Ascending aorta (tissue), 2 donors: ENCODE data around the gene SMPDL3A. TPM values are rescaled to one million over a fixed set of nuclear protein-coding genes. Genes with fewer than 3 reads are reported as not detected.

ENCODE experiments used
- DNase-seq, 2 donors: peaks; one replicate each; pipeline ENCODE4 v3.0.0-alpha.2; 2019; ENCODE audit warnings: low spot score in 2 of 2
- H3K27ac ChIP-seq, 2 donors: fragments of 200-600 bp; sonication (generic); one replicate each; pipeline ENCODE4 v1.5.1; 2016 to 2017; ENCODE audit warnings: mild to moderate bottlenecking in 1 of 2
- H3K27me3 ChIP-seq: fragments of 200-600 bp; sonication (generic); one replicate; pipeline ENCODE4 v1.5.1; 2017
- H3K36me3 ChIP-seq, 2 donors: fragments of 200-600 bp; sonication (generic); one replicate each; pipeline ENCODE4 v1.5.1; 2016
- H3K4me1 ChIP-seq, 2 donors: fragments of 200-600 bp; sonication (generic); one replicate each; pipeline ENCODE4 v1.5.1; 2016 to 2017; ENCODE audit warnings: mild to moderate bottlenecking in 1 of 2
- H3K4me3 ChIP-seq, 2 donors: fragments of 200-600 bp; sonication (generic); one replicate each; pipeline ENCODE4 v1.5.1; 2016 to 2017; ENCODE audit warnings: mild to moderate bottlenecking in 1 of 2
- H3K9me3 ChIP-seq, 2 donors: fragments of 200-600 bp; sonication (generic); one replicate each; pipeline ENCODE4 v1.5.1; 2016
- CTCF ChIP-seq, 3 experiments: fragments of 200-600 bp in 2 of 3; fragments of 450-650 bp in 1 of 3; sonication (generic) in 2 of 3; IDR thresholded peaks; one replicate each; pipeline ENCODE4 v1.5.1; 2016 to 2019; ENCODE audit warnings: antibody characterized with exemption in 3 of 3, mild to moderate bottlenecking in 1 of 3, moderate library complexity in 1 of 3
- intact Hi-C: fragments of 100-400 bp; cut with DNase I; formaldehyde crosslinking; loops from one replicate; pipeline ENCODE4 v1.15.1; 2023
- total RNA-seq: library from RNA; depleted of rRNA; stranded (reverse); fragments of >200 nt; gene quantifications from one replicate; pipeline ENCODE4 v1.1.0, GENCODE V29; 2016

The SMPDL3A gene
- total RNA-seq, 1 donor from 2014 or later, result 2.7 TPM

GRCh38 chr6:122753688-122754056, 35.4 kb upstream of the SMPDL3A start:
- Histone ChIP-seq H3K27me3 (no peaks in the 10 kb centered on the region), H3K36me3 (no peaks in the 10 kb centered on the region), H3K9me3 (no peaks in the 10 kb centered on the region), H3K4me3 (peak overlapping the region; percentile 35 to 40), H3K27ac (no peak overlapping the region), H3K4me1 (no peaks in the 10 kb centered on the region)
- TF ChIP-seq CTCF (IDR thresholded peaks at IDR 0.05), result no peak
- intact Hi-C loops, result no loop called here
- no peak for DNase-seq

GRCh38 chr6:122754191-122754731, 34.8 kb upstream of the SMPDL3A start:
- H3K4me3 ChIP-seq, result no peak overlapping the region
- no peaks in the 10 kb centered on the region for H3K36me3 ChIP-seq
- intact Hi-C loops, result no loop called here
- no peaks in the 10 kb centered on the region for H3K4me1 ChIP-seq
- H3K9me3 ChIP-seq, result no peaks in the 10 kb centered on the region
- no peaks in the 10 kb centered on the region for H3K27me3 ChIP-seq
- no peak overlapping the region for H3K27ac ChIP-seq
- no peak for DNase-seq
- TF ChIP-seq CTCF (IDR thresholded peaks at IDR 0.05), result no peak

GRCh38 chr6:122755901-122756300, 33.2 kb upstream of the SMPDL3A start:
- TF ChIP-seq CTCF (IDR thresholded peaks at IDR 0.05), result no peak
- Histone ChIP-seq H3K27ac (no peak overlapping the region), H3K27me3 (no peaks in the 10 kb centered on the region), H3K9me3 (no peaks in the 10 kb centered on the region), H3K4me1 (no peaks in the 10 kb centered on the region), H3K4me3 (no peak overlapping the region), H3K36me3 (no peaks in the 10 kb centered on the region)
- DNase-seq, result no peak
- intact Hi-C loops, result no loop called here

- TF ChIP-seq CTCF (IDR thresholded peaks at IDR 0.05), result no peak
- no peaks in the 10 kb centered on the region for H3K9me3 ChIP-seq
- intact Hi-C loops, result no loop called here
Measured at GRCh38 chr6:122758927-122759334, 30.1 kb upstream of the SMPDL3A start.

GRCh38 chr6:122760330-122760729, 28.7 kb upstream of the SMPDL3A start:
- Histone ChIP-seq H3K27me3 (no peaks in the 10 kb centered on the region), H3K36me3 (no peaks in the 10 kb centered on the region), H3K4me3 (no peak overlapping the region), H3K4me1 (no peaks in the 10 kb centered on the region), H3K27ac (no peak overlapping the region), H3K9me3 (no peaks in the 10 kb centered on the region)
- intact Hi-C loops, result no loop called here
- no peak for TF ChIP-seq CTCF (IDR thresholded peaks at IDR 0.05)
- no peak for DNase-seq

More at GRCh38 chr6:122758927-122759334, 30.1 kb upstream of the SMPDL3A start:
- no peak overlapping the region for H3K4me3 ChIP-seq
- no peaks in the 10 kb centered on the region for H3K36me3 ChIP-seq
- H3K4me1 ChIP-seq, result no peaks in the 10 kb centered on the region
- no peak overlapping the region for H3K27ac ChIP-seq
- no peaks in the 10 kb centered on the region for H3K27me3 ChIP-seq
- DNase-seq, result no peak

- no peaks in the 10 kb centered on the region for H3K9me3 ChIP-seq
- intact Hi-C loops, result no loop called here
- no peak for TF ChIP-seq CTCF (IDR thresholded peaks at IDR 0.05)
- no peaks in the 10 kb centered on the region for H3K4me1 ChIP-seq
- no peaks in the 10 kb centered on the region for H3K27me3 ChIP-seq
- no peak overlapping the region for H3K27ac ChIP-seq
- H3K36me3 ChIP-seq, result no peaks in the 10 kb centered on the region
- DNase-seq, result no peak
- H3K4me3 ChIP-seq, result no peak overlapping the region
Measured at GRCh38 chr6:122766256-122766655, 22.8 kb upstream of the SMPDL3A start.
